GM10266 (cell line): ENCODE results near the gene MMP15.

ENCODE experiments used
- DNase-seq: peaks from one replicate; pipeline ENCODE4 v3.0.0; 2012; ENCODE audit errors: extremely low spot score
- TF ChIP-seq, protein P1 (sequence below): IDR thresholded peaks from 2 replicates; pipeline ENCODE4 v1.5.1; 2012; ENCODE audit warnings: mild to moderate bottlenecking, low read depth; ENCODE audit not compliant: control insufficient read depth, insufficient read depth; ENCODE audit errors: missing control alignments

Gene MMP15

DNA sequence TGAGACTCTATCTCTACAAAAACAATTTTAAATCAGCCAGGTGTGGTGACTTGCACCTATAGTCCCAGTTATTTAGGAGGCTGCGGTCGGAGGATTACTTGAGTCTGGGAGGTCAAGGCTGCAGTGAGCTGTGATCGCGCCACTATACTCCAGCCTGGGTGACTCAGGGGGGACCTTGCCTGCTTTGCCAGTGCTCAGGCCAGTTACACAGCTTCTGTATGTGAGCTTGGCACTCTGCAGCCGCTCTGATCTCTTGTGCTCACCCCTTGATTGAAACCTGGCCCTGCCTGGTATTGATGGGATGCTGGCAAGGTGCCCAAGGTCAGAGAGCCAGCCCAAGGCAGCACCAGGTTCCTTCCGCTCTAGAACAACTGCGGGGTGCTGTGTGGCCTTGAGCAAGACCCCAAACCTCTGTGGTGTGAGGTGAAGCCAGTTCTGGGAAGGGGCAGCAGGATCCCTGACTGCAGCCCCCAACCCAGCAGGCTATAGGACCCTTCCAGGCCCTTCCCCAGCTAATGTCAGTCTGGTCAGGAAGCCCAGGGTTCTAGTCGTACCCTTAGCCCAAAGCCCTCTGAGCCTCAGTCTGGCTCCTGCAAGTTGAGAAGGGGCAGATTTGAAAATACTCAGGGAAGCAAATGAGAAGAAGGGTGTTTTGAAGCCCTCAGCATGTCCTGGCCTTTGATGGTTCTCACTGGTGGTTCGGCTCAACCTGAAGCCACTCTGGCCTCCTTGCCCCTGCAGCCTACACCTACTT is 18.9 kb downstream of the MMP15 start:
- TF ChIP-seq, protein P1, sequence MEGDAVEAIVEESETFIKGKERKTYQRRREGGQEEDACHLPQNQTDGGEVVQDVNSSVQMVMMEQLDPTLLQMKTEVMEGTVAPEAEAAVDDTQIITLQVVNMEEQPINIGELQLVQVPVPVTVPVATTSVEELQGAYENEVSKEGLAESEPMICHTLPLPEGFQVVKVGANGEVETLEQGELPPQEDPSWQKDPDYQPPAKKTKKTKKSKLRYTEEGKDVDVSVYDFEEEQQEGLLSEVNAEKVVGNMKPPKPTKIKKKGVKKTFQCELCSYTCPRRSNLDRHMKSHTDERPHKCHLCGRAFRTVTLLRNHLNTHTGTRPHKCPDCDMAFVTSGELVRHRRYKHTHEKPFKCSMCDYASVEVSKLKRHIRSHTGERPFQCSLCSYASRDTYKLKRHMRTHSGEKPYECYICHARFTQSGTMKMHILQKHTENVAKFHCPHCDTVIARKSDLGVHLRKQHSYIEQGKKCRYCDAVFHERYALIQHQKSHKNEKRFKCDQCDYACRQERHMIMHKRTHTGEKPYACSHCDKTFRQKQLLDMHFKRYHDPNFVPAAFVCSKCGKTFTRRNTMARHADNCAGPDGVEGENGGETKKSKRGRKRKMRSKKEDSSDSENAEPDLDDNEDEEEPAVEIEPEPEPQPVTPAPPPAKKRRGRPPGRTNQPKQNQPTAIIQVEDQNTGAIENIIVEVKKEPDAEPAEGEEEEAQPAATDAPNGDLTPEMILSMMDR, result no peak
- no peak for DNase-seq

- TF ChIP-seq, protein P1, result no peak
- DNase-seq, result no peak
Observed at GRCh38 chr16:58045096-58045495, 19.5 kb downstream of the MMP15 start.

DNA sequence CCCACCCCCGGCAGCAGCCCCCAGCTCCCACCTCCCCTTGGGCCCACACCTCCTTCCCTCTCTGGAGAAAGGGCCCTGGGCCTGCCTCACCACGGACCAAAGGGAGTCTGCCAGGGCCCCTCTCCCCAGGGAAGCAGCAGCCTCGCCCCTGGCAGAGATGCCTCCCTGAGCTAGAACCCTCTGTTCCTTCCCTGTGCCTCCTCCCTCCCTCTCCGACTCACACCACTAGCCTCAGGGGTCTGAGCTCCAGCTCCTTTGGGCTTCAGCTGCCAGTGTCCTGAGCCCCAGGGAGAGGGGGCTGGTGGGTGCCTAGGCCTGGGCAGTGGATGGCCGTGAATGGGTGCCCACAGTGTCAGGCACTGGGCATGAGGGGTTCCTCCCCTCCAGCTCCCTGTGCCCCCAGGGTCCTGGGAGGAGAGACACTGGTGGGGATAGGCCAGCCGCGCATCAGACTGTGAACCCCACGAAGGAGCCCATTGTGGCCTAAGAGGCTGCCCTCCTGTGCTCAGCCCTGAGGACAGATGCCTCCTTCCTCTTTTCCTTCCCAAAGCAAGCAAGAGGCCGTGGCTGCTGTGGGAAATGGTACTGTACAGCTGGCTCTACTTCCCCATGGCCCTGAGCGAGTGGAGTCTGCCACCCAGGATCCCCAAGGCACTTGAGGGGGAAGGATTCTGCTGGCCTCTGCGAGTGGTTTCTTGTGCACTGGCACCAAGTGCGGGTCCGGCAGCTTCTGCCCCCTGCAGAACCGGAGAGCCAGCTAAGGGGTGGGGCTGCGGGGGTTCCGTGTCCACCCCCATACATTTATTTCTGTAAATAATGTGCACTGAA is 20.7 kb downstream of the MMP15 start:
- TF ChIP-seq, protein P1, result no peak
- no peak for DNase-seq

GRCh38 chr16:58046936-58047335 is 21.4 kb downstream of the MMP15 start:
- TF ChIP-seq, protein P1, result no peak
- no peak for DNase-seq

DNA sequence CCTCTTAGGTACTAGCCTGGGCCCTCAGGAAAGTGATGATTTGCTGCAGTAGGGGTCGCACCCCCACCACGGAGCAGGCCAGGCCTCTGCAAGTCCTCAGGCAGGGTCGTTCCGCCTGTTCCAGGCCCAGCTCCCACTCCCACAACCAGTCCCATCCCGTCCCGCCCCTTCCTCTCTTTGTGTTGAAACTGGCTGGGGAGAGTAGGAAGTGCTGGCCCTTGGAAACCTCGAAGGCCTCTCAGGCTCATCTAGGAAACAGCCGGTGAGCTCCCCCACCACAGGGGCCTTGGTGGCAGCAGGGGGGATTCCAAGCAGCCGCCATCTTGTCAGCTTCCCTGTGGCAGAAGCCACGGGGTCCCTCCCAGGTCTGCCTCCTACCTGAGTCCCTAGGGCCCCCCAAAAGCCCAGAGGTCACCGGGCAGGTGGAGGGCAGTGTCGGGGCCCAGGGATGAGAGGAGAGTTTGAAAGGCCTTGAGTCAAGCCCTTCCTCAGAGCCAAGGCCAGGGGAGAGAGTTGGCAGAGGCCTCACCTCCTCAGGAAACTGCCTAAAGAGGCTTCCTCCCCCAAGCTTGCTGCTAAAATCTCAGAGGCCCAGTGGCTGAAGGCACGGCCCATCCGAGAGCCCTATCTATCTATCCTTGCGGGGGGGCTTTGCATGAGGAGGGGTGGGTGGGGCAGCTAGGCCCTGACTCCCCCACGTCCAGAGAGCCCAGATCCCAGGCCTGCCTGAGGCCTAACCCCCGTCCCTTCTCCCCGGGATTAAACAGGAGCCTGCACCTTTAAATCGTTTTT is 22.2 kb downstream of the MMP15 start:
- no peak for DNase-seq

GRCh38 chr16:58048494-58049231 is 23.1 kb downstream of the MMP15 start:
- no peak for DNase-seq
- TF ChIP-seq, protein P1, result no peak

More for the DNA sequence above, 22.2 kb downstream of the MMP15 start:
- TF ChIP-seq, protein P1, result no peak
